Measurements from ENCODE around the gene GSTT2B. TPM values are rescaled to one million over a fixed set of nuclear protein-coding genes. Genes with fewer than 3 reads are reported as not detected.

The GSTT2B gene
- total and polyA plus RNA-seq, 10 of the 15 experiments (the other 5 are each of a cell fraction or from before 2014, with no cell fraction given): 0.15 to 0.29 (median 0.21) TPM; not detected in 7

DNA sequence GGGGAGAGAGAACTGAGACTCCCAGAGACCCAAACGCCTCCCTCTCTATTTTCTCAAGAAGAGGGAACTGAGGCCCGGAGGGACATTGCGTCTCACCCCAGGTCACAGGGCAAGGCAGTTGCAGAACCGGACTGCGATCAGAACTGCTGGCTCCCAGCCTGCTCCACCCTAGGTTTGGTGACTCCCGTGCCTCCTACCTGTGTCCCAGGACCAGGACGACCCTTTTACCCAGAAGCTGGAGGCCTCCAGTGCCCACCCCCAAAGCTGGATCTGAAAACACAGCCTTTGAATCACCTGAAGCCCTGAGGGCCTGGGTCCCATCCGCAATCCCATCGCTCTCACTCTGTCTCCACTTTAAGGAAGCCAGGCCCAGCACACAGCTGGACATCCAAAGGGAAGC lies 42.9 kb upstream of the GSTT2B start:
- Histone ChIP-seq H3K9me3 (replicated peaks; ENCODE audit: control insufficient read depth, insufficient read depth, low read length) (no peaks in the 10 kb centered on the region), H3K4me3 (no peak overlapping the region), H3K27me3 (replicated peaks in 1 of 2; ENCODE audit: control insufficient read depth in 2 of 2, insufficient read depth in 2 of 2, low read length in 1 of 2) (no peaks in the 10 kb centered on the region), H3K4me2 (ENCODE audit: control insufficient read depth, insufficient read depth) (no peak overlapping the region), H3K27ac (ENCODE audit: control insufficient read depth, insufficient read depth) (no peak overlapping the region), H3K4me1 (ENCODE audit: control insufficient read depth, insufficient read depth, low read length) (no peaks in the 10 kb centered on the region), H3K36me3 (ENCODE audit: control insufficient read depth in 2 of 2, insufficient read depth in 2 of 2, low read length in 1 of 2) (no peaks in the 10 kb centered on the region), H4K20me1 (ENCODE audit: control insufficient read depth, insufficient read depth) (no peaks in the 10 kb centered on the region), H3K9ac (ENCODE audit: control insufficient read depth, insufficient read depth, low read length) (no peak overlapping the region), H2AFZ (ENCODE audit: control insufficient read depth, low read depth, low read length) (no peak overlapping the region), H3K79me2 (ENCODE audit: control insufficient read depth, insufficient read depth, low read length) (no peaks in the 10 kb centered on the region)
- WGBS (ENCODE audit: insufficient coverage, insufficient replicate concordance, low lambda C conversion rate, missing lambda C conversion rate): 55% methylated on average over 9 of the region's 9 CpGs
- intact Hi-C loops (cut with micrococcal nuclease; ENCODE audit: unreplicated experiment): loop anchor here (10.0 kb wide), 1 partner anchor 59 kb away; no protein-coding TSS in a partner anchor
- ChIA-PET SMC1A (ENCODE audit: uncharacterized antibody, unreplicated experiment) (interaction anchor here (0.6 to 0.7 kb wide), 2 partner anchors 132 to 171 kb away, joined by 3 read pairs; no protein-coding TSS in a partner anchor), POLR2A (interaction anchor here (1.8 kb wide), 1 partner anchor 8 kb away, joined by 3 read pairs; no protein-coding TSS in a partner anchor), RAD21 (ENCODE audit: unreplicated experiment) (no interaction called here), CTCF (no interaction called here)
- DNase-seq (ENCODE audit: low read depth, low spot score): no peak
- no peak for FAIRE-seq
- ATAC-seq: no peak
- BruUV-seq (replicated peaks): no TSS peak
- TF ChIP-seq NR2C2 (IDR thresholded peaks at IDR 0.05; ENCODE audit: borderline replicate concordance, control insufficient read depth, insufficient read length, low read depth) (no peak), JUND (IDR thresholded peaks at IDR 0.05; ENCODE audit: low read depth, low read length) (no peak), ZNF622 (IDR thresholded peaks at IDR 0.05) (no peak), MXI1 (IDR thresholded peaks at IDR 0.05; ENCODE audit: low read depth, low read length) (no peak), NFXL1 (IDR thresholded peaks at IDR 0.05; ENCODE audit: borderline replicate concordance) (no peak), ZNF24 (IDR thresholded peaks at IDR 0.05) (no peak), RBBP5 (conservative IDR thresholded peaks at IDR 0.05) (no peak), HSF1 (IDR thresholded peaks at IDR 0.05; ENCODE audit: low read depth, low read length) (no peak), CHD2 (IDR thresholded peaks at IDR 0.05; ENCODE audit: borderline replicate concordance, low read depth, low read length) (no peak), KLF5 (IDR thresholded peaks at IDR 0.05; ENCODE audit: partially characterized antibody) (no peak), MTA3 (IDR thresholded peaks at IDR 0.05; ENCODE audit: borderline replicate concordance, low read length) (no peak), PML (IDR thresholded peaks at IDR 0.05; ENCODE audit: low read length) (no peak)
- TF ChIP-seq, protein P1, sequence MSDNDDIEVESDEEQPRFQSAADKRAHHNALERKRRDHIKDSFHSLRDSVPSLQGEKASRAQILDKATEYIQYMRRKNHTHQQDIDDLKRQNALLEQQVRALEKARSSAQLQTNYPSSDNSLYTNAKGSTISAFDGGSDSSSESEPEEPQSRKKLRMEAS (IDR thresholded peaks at IDR 0.05; ENCODE audit: low read depth, low read length): no peak
- in situ Hi-C loops (cut with MboI): no loop called here
